Left hindlimb (tissue), 1 donor: ENCODE measurements around the gene PGBD1.

Source experiments
- DNase-seq: peaks from one replicate; pipeline ENCODE4 v3.0.0-alpha.2; 2018

PGBD1 gene

GRCh38 chr6:28335564-28336283, 54.4 kb downstream of the PGBD1 start, which contains the start of gene ZSCAN31:
ZSCAN31 (minus strand) TSS chr6:28336148; CDS start chr6:28329683, 6,465 bp downstream.
- peak; percentile 94 for DNase-seq

DNA sequence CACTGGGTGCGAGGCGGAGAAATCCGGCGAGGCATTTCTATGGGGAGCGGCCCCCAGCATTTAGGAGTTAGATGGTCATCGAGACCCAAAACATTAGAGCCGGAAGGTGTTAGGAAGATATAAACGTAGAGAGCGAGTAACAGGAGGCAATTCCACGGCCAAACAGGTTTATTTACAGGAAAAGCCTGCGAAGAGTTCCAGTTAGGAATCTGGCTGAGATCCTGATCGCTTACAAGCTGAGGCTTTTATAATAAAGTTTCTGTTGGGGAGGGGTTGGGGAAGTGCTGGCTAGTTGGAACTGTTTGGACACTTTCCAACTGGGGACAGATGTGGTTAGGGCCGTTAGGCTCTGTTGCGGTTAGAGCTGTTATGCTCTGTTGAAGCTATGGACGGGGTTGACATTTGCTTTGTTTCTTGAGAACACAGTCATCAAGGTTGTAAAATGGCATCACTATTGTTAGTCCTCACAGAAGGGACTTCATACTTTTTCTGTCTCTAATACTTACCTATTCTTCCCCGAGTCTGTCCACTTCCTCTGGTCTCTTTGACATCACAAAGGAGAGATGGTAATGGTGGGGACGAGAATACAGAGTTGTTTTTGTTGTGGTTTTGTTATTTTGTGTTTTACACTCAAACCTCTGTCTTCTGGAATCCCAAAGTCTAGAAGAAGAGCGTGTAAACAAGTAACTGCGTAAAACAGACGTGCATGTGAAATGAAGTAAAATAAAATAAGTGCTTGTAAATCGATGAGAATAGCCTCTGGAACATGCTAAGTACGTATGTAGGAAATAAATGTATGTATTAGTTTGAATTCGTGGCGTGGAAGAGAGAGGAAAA, 55.1 kb downstream of the PGBD1 start:
- DNase-seq: peak; percentile 54

GRCh38 chr6:28337121-28337520, 55.7 kb downstream of the PGBD1 start:
- DNase-seq: no peak

GRCh38 chr6:28340310-28341095, 59.1 kb downstream of the PGBD1 start:
- no peak for DNase-seq

DNA sequence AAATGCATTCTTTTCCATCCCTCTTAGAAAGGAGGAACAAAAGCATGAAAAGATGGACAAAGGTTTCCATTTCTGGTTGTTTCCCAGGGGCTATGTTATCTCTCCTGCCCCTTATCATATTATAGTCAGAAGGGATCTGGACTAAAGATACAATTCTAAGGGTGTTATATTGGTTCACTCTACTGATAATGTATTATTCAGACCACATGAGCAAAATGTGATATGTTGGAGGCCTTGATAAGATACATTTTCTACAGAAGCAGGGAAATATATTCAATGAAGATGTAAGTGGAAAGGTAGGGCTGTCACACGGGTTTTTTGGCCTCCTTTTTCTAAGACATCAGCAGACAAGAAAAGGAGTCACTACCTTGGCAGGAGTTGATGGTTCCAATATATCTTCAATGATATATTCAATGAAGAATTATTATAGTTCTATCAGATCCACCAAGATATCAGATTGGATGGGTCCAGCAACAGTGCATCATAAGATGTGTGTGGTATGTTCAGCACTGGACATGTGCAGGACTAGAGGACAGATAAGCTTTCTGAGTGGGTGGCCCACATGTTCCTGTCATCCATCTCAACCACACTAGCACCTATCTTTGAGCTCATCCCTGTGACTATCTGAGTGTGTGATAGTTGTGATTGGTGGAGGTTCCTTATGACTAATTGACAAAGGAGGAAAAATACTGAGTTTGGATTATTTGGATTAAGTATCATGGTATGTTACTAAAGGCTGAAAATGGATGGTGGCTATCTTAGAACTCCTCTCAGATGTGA, 62.7 kb downstream of the PGBD1 start:
- no peak for DNase-seq

- DNase-seq: no peak
Observed at GRCh38 chr6:28345201-28345600, 63.8 kb downstream of the PGBD1 start.

DNA sequence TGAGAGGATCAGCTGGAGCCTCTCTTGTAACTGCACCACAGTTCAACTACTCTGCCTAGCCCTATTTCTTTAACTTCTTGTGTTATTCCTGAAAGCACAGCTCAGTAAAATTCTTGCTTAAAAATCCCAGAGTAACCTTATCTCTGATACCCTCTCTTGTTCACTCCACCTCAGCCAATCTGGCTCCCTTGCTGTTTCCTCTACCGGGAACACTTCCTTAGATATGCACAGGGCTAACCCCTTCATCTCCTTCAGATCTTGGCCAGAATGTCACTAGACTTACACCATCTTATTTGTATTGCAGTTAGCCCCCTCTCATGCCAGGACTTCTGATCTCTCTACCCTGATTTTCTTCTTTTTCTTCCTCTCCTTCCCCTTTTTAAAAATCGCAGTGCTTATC, 65.7 kb downstream of the PGBD1 start:
- DNase-seq: no peak

DNA sequence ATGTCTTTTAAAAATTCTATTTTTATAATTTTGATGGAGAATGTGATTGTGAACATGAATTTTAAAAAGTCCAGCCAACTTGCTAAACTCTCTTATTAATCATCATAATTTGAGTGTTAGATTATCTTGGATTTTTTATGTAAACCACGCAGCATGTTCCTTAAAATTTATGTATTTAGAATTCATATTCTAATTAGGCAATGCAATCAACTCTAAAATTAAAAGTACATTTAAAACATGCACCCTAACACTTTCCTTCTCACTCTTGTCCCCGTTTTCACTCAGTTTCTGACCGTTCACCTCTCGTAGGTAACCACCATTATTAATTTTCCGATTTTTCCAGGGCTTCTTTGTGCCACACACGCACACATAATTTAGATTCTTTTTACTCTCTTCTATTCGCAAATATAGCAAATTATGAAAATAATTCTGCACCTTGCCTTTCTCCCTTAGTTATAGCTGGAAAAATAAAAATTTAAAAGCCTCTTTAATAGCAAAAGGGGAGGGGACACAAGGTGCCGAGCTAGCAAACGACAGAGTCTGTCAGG, 68.0 kb downstream of the PGBD1 start:
- no peak for DNase-seq

DNA sequence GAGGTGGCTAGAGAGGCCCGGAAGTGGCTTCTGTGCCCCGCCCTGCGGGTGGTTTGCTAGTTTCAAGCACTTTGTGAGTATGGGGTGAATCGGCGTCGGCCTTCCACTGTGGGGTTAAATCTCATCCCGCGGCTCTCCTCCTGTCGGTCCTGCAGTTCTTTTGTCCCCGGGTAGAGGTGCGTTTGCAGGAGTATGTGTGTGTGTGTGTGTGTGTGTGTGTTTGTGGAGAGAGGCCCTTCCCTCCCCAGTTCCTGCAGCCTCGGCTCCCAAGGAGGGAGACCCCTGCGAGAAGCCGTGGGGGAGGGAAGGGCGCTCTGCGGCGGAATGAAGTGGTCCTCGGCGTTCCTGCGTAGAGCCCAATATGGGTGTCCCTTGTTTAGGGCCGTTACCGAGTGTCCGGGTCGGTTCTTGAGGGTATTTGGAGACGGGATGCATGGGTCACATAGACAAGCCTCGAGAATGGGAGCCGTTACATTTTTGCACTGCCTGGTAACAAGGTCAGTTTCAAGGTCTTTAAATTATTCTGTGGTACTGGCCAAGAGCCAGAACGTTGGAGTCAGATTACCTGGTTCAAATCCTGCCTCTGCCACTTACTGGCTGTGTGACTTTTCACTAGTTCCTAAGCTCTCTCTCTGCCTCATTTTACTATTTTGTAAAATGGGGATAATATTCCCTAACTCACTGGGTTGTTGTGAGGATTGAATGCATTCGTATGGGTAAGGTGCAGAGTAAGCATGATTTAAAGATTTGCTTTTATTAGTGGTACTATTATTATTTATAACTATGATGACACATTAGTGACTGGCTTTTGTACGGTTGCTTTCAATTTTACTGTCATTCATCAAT, 68.7 kb downstream of the PGBD1 start, which contains the start of gene ZKSCAN3:
TSS of gene ZKSCAN3 (plus strand) at position 56 of the 846 bp plus-strand sequence. CDS start 9,640 bp downstream, outside the sequence.
- DNase-seq: peak; percentile 86

GRCh38 chr6:28351087-28351486, 69.7 kb downstream of the PGBD1 start:
- DNase-seq: no peak

DNA sequence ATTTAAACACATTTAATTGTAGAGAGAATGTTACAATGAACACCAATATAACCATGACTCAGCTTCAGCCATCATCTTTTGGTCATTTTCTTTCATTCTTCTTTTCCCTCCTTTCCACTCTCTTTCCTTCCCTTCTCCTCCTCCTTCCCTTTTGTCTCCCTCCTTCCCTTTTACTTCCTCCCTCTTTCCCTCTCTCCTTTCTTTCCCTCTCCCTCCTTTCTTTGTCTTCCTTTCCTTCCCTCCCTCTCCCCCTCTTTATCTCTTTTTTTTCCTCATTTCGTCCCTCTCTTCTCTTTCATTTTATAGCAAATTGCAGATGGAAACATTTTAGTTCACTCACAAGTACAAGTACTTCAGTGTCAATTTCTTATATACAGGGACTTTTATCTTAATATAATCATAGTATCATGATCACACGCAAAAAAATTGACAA, 70.1 kb downstream of the PGBD1 start:
- DNase-seq: no peak
